Activated T-helper 1 cell treated with anti-CD3 and anti-CD28 coated beads, Interleukin-12 subunit alpha, Interleukin-12 subunit beta, Interleukin-2, Interleukin-4 antibody, amounts not matched to agents 30 ng/mL and 10 ng/mL and 1 ng/mL, durations not matched to agents 14 hours and 24 hours and 36 hours (primary cell): ENCODE results near the gene RPS27. TPM values are rescaled to one million over a fixed set of nuclear protein-coding genes. Genes with fewer than 3 reads are reported as not detected.
"Not testable (repeated sequence)": the region's sequence is repeated elsewhere in the genome, so short reads cannot be mapped to it uniquely, and the experiment has no call there.

Source experiments
- DNase-seq: peaks from one replicate; pipeline ENCODE4 v3.0.0; 2021; ENCODE audit warnings: low spot score
- H3K27ac Mint-ChIP-seq: one replicate; pipeline ENCODE4 v1.8.0; 2021; ENCODE audit warnings: mild to moderate bottlenecking, mixed read lengths
- H3K27me3 Mint-ChIP-seq: one replicate; pipeline ENCODE4 v1.8.0; 2022; ENCODE audit warnings: mild to moderate bottlenecking, moderate library complexity, mixed read lengths; ENCODE audit not compliant: insufficient read depth
- H3K36me3 Mint-ChIP-seq: one replicate; pipeline ENCODE4 v1.8.0; 2021; ENCODE audit warnings: low read depth, mixed read lengths
- H3K4me1 Mint-ChIP-seq: one replicate; pipeline ENCODE4 v1.8.0; 2021; ENCODE audit warnings: low read depth, mixed read lengths
- H3K4me3 Mint-ChIP-seq: one replicate; pipeline ENCODE4 v1.8.0; 2021; ENCODE audit warnings: mild to moderate bottlenecking, moderate library complexity, mixed read lengths
- H3K9me3 Mint-ChIP-seq: one replicate; pipeline ENCODE4 v1.8.0; 2021; ENCODE audit warnings: mixed read lengths
- intact Hi-C: fragments of 100-400 bp; cut with micrococcal nuclease; formaldehyde crosslinking; loops from one replicate; pipeline ENCODE4 v1.15.1; 2024
- total RNA-seq: library from RNA; stranded (reverse); gene quantifications from 2 replicates; pipeline ENCODE4 v1.2.3, GENCODE V29; 2022

The RPS27 gene
- total RNA-seq, 1 donor from 2014 or later, result 1,349 TPM

GRCh38 chr1:154006136-154006535 lies 15.6 kb downstream of the RPS27 start:
- H3K9me3 Mint-ChIP-seq, result no peaks in the 10 kb centered on the region
- H3K36me3 Mint-ChIP-seq, result no peaks in the 10 kb centered on the region
- no peak for DNase-seq
- H3K4me1 Mint-ChIP-seq, result no peaks in the 10 kb centered on the region
- H3K27me3 Mint-ChIP-seq, result peaks cover 2% of the 10 kb centered on the region
- H3K27ac Mint-ChIP-seq, result no peak overlapping the region
- H3K4me3 Mint-ChIP-seq, result no peak overlapping the region
- intact Hi-C loops, result no loop called here

- intact Hi-C loops, result no loop called here
- H3K27ac Mint-ChIP-seq, result no peak overlapping the region
Observed at GRCh38 chr1:154012129-154012528, 21.6 kb downstream of the RPS27 start.

GRCh38 chr1:154012543-154012942 lies 22.0 kb downstream of the RPS27 start:
- H3K9me3 Mint-ChIP-seq, intact Hi-C loops, DNase-seq, H3K36me3 Mint-ChIP-seq, H3K4me3 Mint-ChIP-seq, H3K27me3 Mint-ChIP-seq, H3K4me1 Mint-ChIP-seq, H3K27ac Mint-ChIP-seq: not testable (repeated sequence)

More at GRCh38 chr1:154012129-154012528, 21.6 kb downstream of the RPS27 start:
- Mint-ChIP-seq H3K36me3 (no peaks in the 10 kb centered on the region), H3K4me3 (no peak overlapping the region), H3K27me3 (peaks cover 4% of the 10 kb centered on the region), H3K4me1 (no peaks in the 10 kb centered on the region), H3K9me3 (no peaks in the 10 kb centered on the region)
- DNase-seq, result no peak

GRCh38 chr1:154014154-154014907 lies 23.8 kb downstream of the RPS27 start:
- intact Hi-C loops, result no loop called here
- H3K27me3 Mint-ChIP-seq, result peaks cover 8% of the 10 kb centered on the region
- H3K4me1 Mint-ChIP-seq, result no peaks in the 10 kb centered on the region
- no peaks in the 10 kb centered on the region for H3K9me3 Mint-ChIP-seq
- no peaks in the 10 kb centered on the region for H3K36me3 Mint-ChIP-seq
- no peak for DNase-seq
- no peak overlapping the region for H3K4me3 Mint-ChIP-seq
- no peak overlapping the region for H3K27ac Mint-ChIP-seq

GRCh38 chr1:154019269-154019668 lies 28.7 kb downstream of the RPS27 start:
- no peaks in the 10 kb centered on the region for H3K9me3 Mint-ChIP-seq
- intact Hi-C loops, result no loop called here
- H3K27me3 Mint-ChIP-seq, result peaks cover 6% of the 10 kb centered on the region
- H3K4me3 Mint-ChIP-seq, result no peak overlapping the region
- H3K27ac Mint-ChIP-seq, result no peak overlapping the region
- H3K36me3 Mint-ChIP-seq, result no peaks in the 10 kb centered on the region
- no peaks in the 10 kb centered on the region for H3K4me1 Mint-ChIP-seq
- DNase-seq, result no peak

- Mint-ChIP-seq H3K27ac (no peak overlapping the region), H3K9me3 (no peaks in the 10 kb centered on the region), H3K27me3 (peaks cover 6% of the 10 kb centered on the region), H3K36me3 (no peaks in the 10 kb centered on the region), H3K4me3 (no peak overlapping the region), H3K4me1 (no peaks in the 10 kb centered on the region)
- no peak for DNase-seq
- intact Hi-C loops, result no loop called here
Observed at GRCh38 chr1:154019940-154020339, 29.4 kb downstream of the RPS27 start.

GRCh38 chr1:154033697-154034096 lies 43.1 kb downstream of the RPS27 start:
- not testable (repeated sequence) for H3K36me3 Mint-ChIP-seq, H3K9me3 Mint-ChIP-seq
- peaks cover 19% of the 10 kb centered on the region for H3K27me3 Mint-ChIP-seq

More at GRCh38 chr1:154033697-154034096, 43.1 kb downstream of the RPS27 start:
- DNase-seq, intact Hi-C loops, H3K27ac Mint-ChIP-seq, H3K4me3 Mint-ChIP-seq, H3K4me1 Mint-ChIP-seq: not testable (repeated sequence)

Other genes starting within 250 kb of the RPS27 start
- gene SLC27A3, start 215.4 kb upstream of the RPS27 start, total RNA-seq, result 10.8 and 11.1 TPM in 2 replicates
- gene GATAD2B, start 67.8 kb upstream of the RPS27 start, total RNA-seq, result 69.1 and 70.4 TPM in 2 replicates
- 128 and 133 TPM in 2 replicates for gene DENND4B, start 44.0 kb upstream of the RPS27 start, total RNA-seq
- gene CRTC2, start 32.1 kb upstream of the RPS27 start, total RNA-seq, result 62.8 and 76.4 TPM in 2 replicates
- 75.4 and 76.1 TPM in 2 replicates for gene SLC39A1, start 27.2 kb upstream of the RPS27 start, total RNA-seq
- 8.1 and 9.8 TPM in 2 replicates for gene CREB3L4, start 22.9 kb upstream of the RPS27 start, total RNA-seq
- gene JTB, start 13.1 kb upstream of the RPS27 start, total RNA-seq, result 198 and 213 TPM in 2 replicates
- 2.2 and 3.3 TPM in 2 replicates for gene RAB13, start 4.4 kb upstream of the RPS27 start, total RNA-seq
- 0.12 TPM in 1 of 2 replicates, not detected in the other for gene NUP210L, start 164.3 kb downstream of the RPS27 start, total RNA-seq
- 665 and 668 TPM in 2 replicates for gene TPM3, start 201.3 kb downstream of the RPS27 start, total RNA-seq
- not detected in 2 replicates for gene CFAP141, start 215.6 kb downstream of the RPS27 start, total RNA-seq
- gene UBAP2L, start 230.2 kb downstream of the RPS27 start, total RNA-seq, result 258 and 284 TPM in 2 replicates